Endometrial microvascular endothelial cells (primary cell): ENCODE measurements around the gene IRF1. TPM values are rescaled to one million over a fixed set of nuclear protein-coding genes. Genes with fewer than 3 reads are reported as not detected.

Experiments used
- in situ Hi-C: cut with HindIII; loops from 2 replicates; pipeline ENCODE4 v1.10.0; 2017; ENCODE audit warnings: low sequenced_read_pairs, low pct_unique_long_range_greater_than_20kb; ENCODE audit errors: inconsistent ontology term
- total RNA-seq: library from RNA; depleted of rRNA; stranded (reverse); fragments of >200 nt; gene quantifications from one replicate; pipeline ENCODE4 v1.2.3, GENCODE V29; 2015; ENCODE audit errors: inconsistent ontology term

The IRF1 gene
- total RNA-seq, 1 donor from 2014 or later, result 44.6 TPM

DNA sequence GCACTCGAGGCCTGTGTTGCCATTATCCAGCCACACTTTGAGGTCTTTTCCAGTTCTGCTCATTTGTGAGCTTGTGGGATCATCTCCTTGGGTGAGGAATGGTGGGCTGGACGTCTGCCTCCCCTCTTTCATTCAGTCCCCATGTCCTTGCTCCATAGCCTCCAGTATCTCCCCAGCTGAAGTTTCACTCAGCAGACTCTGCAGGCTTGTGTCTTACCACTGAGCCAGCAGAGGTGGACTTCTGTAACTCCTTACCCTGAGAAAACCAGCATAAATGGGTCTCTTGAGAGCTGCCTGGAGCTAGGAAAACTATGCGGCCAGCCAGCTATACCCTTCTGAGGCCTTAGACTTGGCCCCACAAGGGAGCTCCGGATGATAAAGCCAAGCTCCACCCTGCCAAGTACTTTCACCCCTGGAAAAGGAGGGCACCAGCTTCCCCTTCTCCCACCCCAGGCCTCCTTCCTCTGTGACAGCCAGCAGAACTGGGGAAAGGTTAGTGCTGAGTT lies 12.2 kb downstream of the IRF1 start:
- in situ Hi-C loops, result no loop called here

- in situ Hi-C loops, result no loop called here
Measured at GRCh38 chr5:132477784-132478365, 12.7 kb downstream of the IRF1 start.

DNA sequence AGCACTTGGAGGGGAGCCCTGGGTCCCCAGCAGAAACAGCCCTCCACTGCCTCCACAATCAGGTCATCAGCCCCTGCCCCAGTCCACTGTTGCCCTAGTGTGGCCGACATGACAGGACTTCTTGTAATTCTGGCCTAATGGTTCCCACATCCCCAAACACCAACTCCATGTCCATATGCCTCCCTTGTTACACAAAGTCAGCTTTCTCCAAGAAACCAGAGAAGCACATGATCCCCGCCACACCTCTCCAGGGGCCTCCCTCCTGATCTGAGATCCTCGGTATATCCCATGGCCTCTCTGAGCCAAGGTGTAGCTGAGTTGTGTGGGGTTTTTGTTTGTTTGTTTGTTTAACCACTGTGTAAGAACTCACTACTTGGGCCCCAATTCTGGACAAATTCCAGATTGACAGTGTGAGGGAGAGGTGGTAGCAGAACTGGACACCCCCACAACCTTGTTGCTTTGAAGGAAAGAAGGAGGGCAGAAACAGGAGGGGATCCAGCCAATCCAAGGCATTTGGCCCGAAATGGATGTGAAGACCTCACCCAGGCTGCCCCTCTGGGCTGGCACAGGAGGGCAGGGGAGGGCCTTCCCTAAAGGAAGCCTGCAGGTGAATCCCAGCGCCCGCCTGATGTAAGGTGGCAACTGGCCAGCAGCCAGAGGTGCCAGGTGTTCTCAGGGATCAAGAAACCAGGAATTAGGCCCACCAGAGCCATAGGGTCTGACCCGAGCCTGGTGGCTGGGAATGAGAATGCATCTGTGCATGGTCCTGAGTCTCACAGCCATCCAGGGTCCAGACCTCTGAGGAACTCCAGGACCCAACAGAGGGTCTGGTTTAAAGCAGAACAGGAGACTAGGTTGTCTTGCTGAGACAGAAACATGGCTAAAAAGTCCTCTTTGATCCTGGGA lies 13.4 kb downstream of the IRF1 start:
- in situ Hi-C loops, result no loop called here

DNA sequence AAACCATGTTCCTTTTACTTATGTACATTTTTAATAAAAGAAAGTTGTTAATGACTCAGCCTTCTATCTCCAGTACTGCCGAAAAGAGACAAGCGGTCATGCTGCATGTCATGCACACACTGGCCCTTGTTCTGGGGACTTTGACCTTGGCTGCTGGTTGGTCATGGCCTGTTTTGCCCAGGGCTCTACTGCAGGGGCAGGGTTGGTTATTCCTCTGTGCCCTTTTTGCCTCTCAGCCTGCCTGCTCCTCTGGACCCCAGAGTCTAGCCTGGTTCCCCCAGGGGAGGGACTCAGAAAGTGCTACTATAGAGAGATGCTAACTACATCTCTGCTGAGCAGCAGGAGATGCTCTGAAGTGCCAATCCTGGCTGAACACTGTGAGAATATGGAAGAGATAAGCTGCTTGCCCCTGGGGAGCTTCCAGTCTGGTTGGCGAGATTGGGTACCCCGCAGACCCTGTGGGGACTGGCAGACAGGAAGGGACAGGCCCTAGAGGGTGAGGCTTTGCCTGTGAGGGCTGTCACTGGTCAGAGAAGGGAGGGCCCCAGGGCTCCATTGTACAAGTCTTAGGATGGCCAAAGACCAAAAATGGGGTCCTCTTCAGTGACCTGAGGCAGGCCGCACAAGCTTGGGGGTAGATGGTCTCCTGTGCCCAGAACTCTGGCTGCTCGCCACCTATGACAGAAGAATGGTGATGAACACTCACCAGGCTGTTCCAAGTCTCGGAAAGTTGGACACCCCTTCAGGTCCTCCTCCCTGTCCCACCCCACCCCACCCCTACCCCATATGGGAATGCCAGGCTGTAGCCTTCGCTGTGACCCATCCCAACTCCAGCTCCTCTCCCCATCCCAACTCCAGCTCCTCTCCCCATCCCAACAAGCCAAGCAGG lies 14.3 kb downstream of the IRF1 start:
- in situ Hi-C loops, result no loop called here

DNA sequence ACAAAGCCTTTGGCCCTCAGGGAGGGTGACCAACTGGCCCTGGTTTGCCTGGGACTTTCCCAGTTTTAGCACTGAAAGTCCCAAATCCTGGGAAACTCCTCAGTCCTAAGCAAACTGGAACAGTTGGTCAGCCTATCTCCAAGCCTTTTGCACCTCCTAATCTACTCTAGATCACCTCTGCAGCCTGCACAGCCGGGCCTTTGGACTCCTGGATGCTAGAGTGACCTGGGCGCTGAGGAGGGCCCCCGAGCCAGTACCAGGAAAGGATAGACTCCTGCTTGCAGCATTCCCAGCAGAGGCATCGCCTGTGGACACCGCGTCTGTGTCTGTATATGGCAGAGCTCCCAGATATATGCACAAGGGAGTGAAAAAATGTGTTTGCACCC lies 15.1 kb downstream of the IRF1 start:
- in situ Hi-C loops, result no loop called here

DNA sequence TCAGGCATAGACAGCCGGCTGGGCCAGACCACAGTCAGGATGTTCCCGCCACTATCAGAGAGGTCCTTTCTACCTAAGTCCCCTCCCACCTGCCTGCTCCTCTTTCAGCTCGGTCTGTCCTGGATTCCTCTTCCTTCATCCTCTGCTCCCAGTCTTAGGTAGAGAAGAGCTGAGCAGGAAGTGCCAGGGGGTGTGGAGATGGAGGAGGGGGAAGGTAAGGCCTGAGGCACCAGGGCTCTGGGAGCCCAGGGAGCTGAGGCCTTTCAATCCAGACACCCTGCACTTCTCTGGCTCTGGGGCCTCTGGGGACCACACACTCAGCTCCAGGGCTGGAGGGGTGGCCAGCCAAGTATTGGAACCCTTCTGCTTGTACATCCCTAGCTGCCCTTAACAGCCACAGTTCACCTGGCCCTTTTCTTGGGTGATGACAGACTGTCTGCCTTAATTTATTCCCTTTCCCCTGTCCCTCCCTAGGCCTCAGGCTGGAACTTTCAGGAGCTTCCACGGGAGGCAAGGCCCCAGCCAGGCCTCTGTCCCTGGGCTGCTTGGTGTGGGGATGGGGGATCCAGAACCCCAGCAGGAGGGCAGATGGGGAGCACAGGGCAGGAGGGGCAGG lies 15.6 kb downstream of the IRF1 start:
- in situ Hi-C loops, result no loop called here

GRCh38 chr5:132474131-132474723 lies 16.3 kb downstream of the IRF1 start:
- in situ Hi-C loops, result no loop called here

- in situ Hi-C loops, result no loop called here
Measured at GRCh38 chr5:132473668-132474067, 16.9 kb downstream of the IRF1 start.

- in situ Hi-C loops, result no loop called here
Measured at GRCh38 chr5:132473019-132473531, 17.5 kb downstream of the IRF1 start.

- in situ Hi-C loops, result no loop called here
Measured at GRCh38 chr5:132472431-132472830, 18.1 kb downstream of the IRF1 start.

DNA sequence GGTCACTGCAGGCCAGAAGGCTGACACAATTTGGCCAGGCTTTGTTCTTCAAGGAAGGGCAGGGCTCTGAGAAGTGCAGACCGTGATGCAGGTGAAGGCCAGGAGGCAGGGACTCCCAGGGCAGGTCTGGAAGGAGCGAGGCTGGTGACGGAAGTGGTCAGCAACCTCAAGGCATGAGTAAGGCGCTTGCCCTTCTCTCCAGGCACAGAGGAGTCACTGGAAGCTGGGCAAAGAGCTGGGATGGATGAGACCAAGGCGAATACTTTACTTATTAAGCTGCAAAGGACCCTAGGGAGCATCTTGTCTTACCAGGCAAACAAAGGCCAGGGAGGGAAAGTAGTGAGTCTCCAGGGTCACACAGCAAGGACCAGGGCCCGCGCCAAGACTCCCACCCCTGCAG lies 18.6 kb downstream of the IRF1 start:
- in situ Hi-C loops, result no loop called here

- in situ Hi-C loops, result no loop called here
Measured at GRCh38 chr5:132471151-132471907, 19.2 kb downstream of the IRF1 start.

DNA sequence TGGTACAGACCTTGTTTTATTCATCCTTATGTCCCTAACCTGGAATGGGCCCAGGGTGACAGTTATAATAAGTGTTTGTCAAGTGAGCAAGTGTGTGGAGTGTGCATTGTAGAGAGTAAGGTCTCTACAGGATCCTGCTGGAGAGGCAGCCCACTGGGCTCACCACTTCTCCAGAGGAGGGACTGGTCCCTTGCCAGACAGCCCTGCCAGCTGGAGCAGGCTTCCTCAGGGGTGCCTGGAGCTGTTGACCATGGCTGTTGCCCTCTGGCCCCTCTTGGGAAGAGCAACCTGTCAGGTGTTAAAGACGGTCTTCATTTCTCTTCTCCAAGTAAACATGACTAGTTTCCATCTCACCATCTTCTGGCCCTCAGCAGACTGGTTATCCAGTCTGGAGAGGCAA lies 20.0 kb downstream of the IRF1 start:
- in situ Hi-C loops, result no loop called here

DNA sequence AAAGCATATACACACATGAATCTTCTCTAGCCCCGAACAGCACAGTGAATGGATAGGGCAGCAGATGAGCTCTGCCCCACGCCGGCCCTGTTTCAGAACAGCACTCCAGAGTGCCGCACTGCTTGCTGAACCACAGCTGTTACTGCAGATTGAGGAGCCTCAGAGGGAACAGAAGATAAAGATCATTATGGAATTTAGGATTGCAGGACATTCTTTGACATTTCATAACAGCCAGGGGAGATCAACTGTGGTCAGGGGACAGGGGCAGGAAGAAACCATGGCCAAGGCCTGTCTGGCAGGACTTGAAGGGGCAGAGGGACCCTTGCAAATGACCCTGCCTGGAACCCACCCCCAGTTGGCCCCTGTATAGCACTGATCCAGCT lies 20.6 kb downstream of the IRF1 start:
- in situ Hi-C loops, result no loop called here

- in situ Hi-C loops, result no loop called here
Measured at GRCh38 chr5:132469380-132470009, 21.1 kb downstream of the IRF1 start.

DNA sequence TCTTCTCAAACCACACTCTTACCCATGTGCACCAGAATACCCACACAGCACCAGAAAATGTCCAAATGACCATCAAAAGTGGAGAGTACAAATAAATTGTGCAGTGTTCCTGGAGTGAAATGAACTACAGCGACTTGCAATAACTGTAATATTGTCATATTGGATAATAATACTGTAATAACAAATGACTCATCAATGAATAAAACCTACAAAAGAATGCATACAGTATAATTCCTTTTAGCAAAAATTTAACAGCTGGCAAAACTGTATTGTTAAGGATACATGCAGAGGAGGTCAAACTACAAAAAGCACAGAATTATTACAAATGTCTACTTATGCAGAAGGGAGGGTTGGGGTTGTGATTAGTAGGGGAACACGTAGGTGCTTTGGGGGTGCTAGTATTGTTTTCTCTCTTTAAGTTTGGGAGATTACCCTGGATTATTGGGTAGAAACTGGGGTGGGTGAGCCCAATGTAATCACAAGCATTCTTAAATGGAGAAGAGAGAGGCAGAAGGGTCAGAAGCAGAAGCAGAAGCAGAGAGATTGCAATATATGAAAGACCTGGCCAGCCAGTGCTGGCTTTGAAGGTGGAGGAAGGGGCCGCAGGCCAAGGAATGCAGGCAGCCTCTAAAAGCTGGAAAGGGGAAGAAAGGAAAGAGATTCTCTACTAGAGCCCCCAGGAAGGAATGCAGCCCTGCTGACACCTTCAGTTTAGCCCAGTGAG lies 21.8 kb downstream of the IRF1 start:
- in situ Hi-C loops, result no loop called here
